Measurements from ENCODE around the gene ZNF432.

- no peak for TF ChIP-seq POLR2A (IDR thresholded peaks at IDR 0.05)
- TF ChIP-seq, protein P1, sequence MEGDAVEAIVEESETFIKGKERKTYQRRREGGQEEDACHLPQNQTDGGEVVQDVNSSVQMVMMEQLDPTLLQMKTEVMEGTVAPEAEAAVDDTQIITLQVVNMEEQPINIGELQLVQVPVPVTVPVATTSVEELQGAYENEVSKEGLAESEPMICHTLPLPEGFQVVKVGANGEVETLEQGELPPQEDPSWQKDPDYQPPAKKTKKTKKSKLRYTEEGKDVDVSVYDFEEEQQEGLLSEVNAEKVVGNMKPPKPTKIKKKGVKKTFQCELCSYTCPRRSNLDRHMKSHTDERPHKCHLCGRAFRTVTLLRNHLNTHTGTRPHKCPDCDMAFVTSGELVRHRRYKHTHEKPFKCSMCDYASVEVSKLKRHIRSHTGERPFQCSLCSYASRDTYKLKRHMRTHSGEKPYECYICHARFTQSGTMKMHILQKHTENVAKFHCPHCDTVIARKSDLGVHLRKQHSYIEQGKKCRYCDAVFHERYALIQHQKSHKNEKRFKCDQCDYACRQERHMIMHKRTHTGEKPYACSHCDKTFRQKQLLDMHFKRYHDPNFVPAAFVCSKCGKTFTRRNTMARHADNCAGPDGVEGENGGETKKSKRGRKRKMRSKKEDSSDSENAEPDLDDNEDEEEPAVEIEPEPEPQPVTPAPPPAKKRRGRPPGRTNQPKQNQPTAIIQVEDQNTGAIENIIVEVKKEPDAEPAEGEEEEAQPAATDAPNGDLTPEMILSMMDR (IDR thresholded peaks at IDR 0.05): no peak
Observed at GRCh38 chr19:52066258-52066863, 17.7 kb upstream of the ZNF432 start.
